HepG2 (cell line): ENCODE results near the gene CCDC74A. TPM values are rescaled to one million over a fixed set of nuclear protein-coding genes. Genes with fewer than 3 reads are reported as not detected.
A peak's percentile ranks its signal among the peaks of the same experiment; 100 is the strongest.

Experiments
- ARNT ChIP-seq: fragments of 450-650 bp; IDR thresholded peaks from 2 replicates; pipeline ENCODE4 v1.6.1; 2017
- CREM ChIP-seq, 2 experiments: sonication (generic) in 1 of 2; formaldehyde crosslinking in 1 of 2; IDR thresholded peaks; 2 replicates each; pipeline versions ENCODE4 v1.4.0 to v1.6.1; 2016 to 2020; ENCODE audit warnings: antibody characterized with exemption in 1 of 2, mild to moderate bottlenecking in 1 of 2, missing genetic modification reagents in 1 of 2
- GMEB1 ChIP-seq: sonication (generic); formaldehyde crosslinking; IDR thresholded peaks from 2 replicates; pipeline ENCODE4 v1.5.1; 2020; ENCODE audit warnings: missing genetic modification reagents, mild to moderate bottlenecking, borderline replicate concordance
- HBP1 ChIP-seq: IDR thresholded peaks from 2 replicates; pipeline ENCODE4 v1.6.1; 2016; ENCODE audit warnings: low read depth, control low read depth
- HDAC2 ChIP-seq: sonication (generic); formaldehyde crosslinking; IDR thresholded peaks from 2 replicates; pipeline ENCODE4 v1.4.0; 2020; ENCODE audit warnings: missing genetic modification reagents
- LCORL ChIP-seq, 2 experiments: fragments of 450-650 bp in 1 of 2; sonication (generic) in 1 of 2; formaldehyde crosslinking in 1 of 2; IDR thresholded peaks; 2 replicates each; pipeline versions ENCODE4 v1.5.0 to v1.6.1; 2017 to 2020; ENCODE audit warnings: antibody characterized with exemption in 1 of 2, missing genetic modification reagents in 1 of 2
- MYNN ChIP-seq: sonication (generic); formaldehyde crosslinking; IDR thresholded peaks from 2 replicates; pipeline ENCODE4 v1.4.0; 2020; ENCODE audit warnings: mild to moderate bottlenecking, low read depth, missing genetic modification reagents
- NR2C2 ChIP-seq: sonication (generic); formaldehyde crosslinking; IDR thresholded peaks from 2 replicates; pipeline ENCODE4 v1.4.0; 2020; ENCODE audit warnings: missing genetic modification reagents, mild to moderate bottlenecking, moderate library complexity, borderline replicate concordance
- PPARG ChIP-seq: conservative IDR thresholded peaks from 2 replicates; pipeline ENCODE4 v1.6.1; 2016; ENCODE audit warnings: missing biosample characterization, missing genetic modification reagents
- YY1 ChIP-seq: IDR thresholded peaks from 2 replicates; pipeline ENCODE4 v1.6.1; 2011; ENCODE audit warnings: low read length, low read depth, moderate library complexity, mild to moderate bottlenecking; ENCODE audit not compliant: insufficient read depth, insufficient replicate concordance
- ZFP36L1 ChIP-seq: sonication (generic); formaldehyde crosslinking; IDR thresholded peaks from 2 replicates; pipeline ENCODE4 v1.8.0; 2022; ENCODE audit warnings: mild to moderate bottlenecking, missing genetic modification reagents, moderate library complexity
- ZNF670 ChIP-seq: sonication (generic); formaldehyde crosslinking; IDR thresholded peaks from 2 replicates; pipeline ENCODE4 v1.8.0; 2022; ENCODE audit warnings: mild to moderate bottlenecking, missing genetic modification reagents, borderline replicate concordance
- ZNF790 ChIP-seq: sonication (generic); formaldehyde crosslinking; IDR thresholded peaks from 2 replicates; pipeline ENCODE4 v1.8.0; 2022; ENCODE audit warnings: missing genetic modification reagents, mild to moderate bottlenecking, borderline replicate concordance
- polyA plus RNA-seq, 8 experiments: library from polyadenylated mRNA; depleted of rRNA in 3 of 8; stranded (reverse) in 7 of 8; unstranded in 1 of 8; fragments of >200 nt; fragmentation: Illumina TruSeq in 4 of 8; extraction: Trizol in 4 of 8; gene quantifications; 2 replicates each; pipeline versions ENCODE4 v1.2.1 to v1.2.3, GENCODE V29; 2011 to 2016; ENCODE audit warnings: low read depth in 4 of 8, missing spikeins in 1 of 8, mixed read lengths in 1 of 8; ENCODE audit not compliant: insufficient read depth in 1 of 8
- total RNA-seq, 5 experiments: library from RNA; depleted of rRNA; stranded (reverse); fragments of >200 nt; fragmentation: Illumina TruSeq; extraction: Trizol; gene quantifications; 2 replicates each; pipeline ENCODE4 v1.2.3, GENCODE V29; 2016; ENCODE audit warnings: low read depth in 1 of 5
- TF ChIP-seq, protein P1 (sequence below): sonication (generic); formaldehyde crosslinking; IDR thresholded peaks from 2 replicates; pipeline ENCODE4 v1.4.0; 2020; ENCODE audit warnings: mild to moderate bottlenecking, missing genetic modification reagents
- TF ChIP-seq, protein P2 (sequence below), 2 experiments: sonication (generic) in 1 of 2; formaldehyde crosslinking in 1 of 2; IDR thresholded peaks; 2 replicates each; pipeline versions ENCODE4 v1.6.1 to v1.9.0; 2014 to 2022; ENCODE audit warnings: antibody characterized with exemption in 1 of 2, borderline replicate concordance in 1 of 2, inconsistent platforms in 1 of 2, low read depth in 1 of 2, missing genetic modification reagents in 1 of 2
- TF ChIP-seq, protein P3 (sequence below): sonication (generic); formaldehyde crosslinking; IDR thresholded peaks from 2 replicates; pipeline ENCODE4 v1.8.1; 2023; ENCODE audit warnings: missing genetic modification reagents, inconsistent platforms, borderline replicate concordance

CCDC74A gene
- total and polyA plus RNA-seq, 2 of the 13 experiments (the other 11 are each of a cell fraction or from before 2014, with no cell fraction given) = 0.15 to 0.17 TPM

DNA sequence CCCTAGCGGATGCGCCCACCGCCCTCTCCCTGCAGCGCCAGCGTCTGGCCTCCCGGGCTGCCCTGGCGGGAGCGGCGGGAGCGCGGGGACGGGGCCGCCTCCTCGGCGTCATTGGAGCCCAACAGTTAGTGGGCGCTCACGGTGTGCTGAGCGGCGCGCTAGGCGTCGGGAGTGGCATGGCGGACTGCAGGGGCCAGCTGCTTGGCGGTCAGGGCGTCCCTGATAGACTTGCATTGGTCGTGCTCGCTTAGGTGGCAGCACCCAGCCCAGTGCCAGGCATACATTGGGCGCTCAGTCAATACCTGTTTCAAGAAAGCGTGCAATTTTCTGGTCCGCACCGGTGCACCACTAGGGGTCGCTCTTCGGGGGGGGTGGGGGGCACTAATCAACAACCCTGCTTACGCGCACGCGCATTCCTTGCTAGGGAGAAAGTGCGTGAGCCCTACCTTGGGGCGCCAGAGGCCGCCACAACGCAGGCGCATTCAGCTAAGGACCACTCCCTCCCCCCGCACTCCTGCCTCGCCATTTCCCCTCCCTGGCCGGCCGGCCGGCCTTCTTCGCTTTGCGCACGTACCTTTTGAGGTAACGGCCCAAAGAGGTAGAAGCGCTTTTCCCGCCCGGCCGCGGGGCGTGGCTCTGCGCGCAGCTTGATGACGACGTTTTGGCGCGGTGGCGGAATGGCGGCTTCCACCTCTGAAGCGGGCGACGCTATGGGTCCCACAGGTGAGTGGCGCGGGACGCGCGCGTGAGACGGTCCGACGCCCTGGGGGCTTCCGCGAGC is 35.1 kb upstream of the CCDC74A start (continued):
- TF ChIP-seq, protein P1, sequence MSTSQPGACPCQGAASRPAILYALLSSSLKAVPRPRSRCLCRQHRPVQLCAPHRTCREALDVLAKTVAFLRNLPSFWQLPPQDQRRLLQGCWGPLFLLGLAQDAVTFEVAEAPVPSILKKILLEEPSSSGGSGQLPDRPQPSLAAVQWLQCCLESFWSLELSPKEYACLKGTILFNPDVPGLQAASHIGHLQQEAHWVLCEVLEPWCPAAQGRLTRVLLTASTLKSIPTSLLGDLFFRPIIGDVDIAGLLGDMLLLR (CRISPR knock-in tag) = peak; percentile 76
- TF ChIP-seq MYNN (CRISPR knock-in tag) (no peak), NR2C2 (CRISPR knock-in tag) (peak; percentile 67), CREM (IDR thresholded peaks at IDR 0.05) (peak; percentile 97), CREM (CRISPR knock-in tag; IDR thresholded peaks at IDR 0.05) (peak; percentile 77; the same call in 1 of the 2 replicates), YY1 (peak; percentile 94), ZNF670 (CRISPR knock-in tag) (peak; percentile 36; the same call in 1 of the 2 replicates), GMEB1 (CRISPR knock-in tag) (peak; percentile 80), ZNF790 (peak; percentile 80; the same call in 1 of the 2 replicates), ARNT (no peak), ZFP36L1 (peak; percentile 63; the same call in 1 of the 2 replicates), LCORL (IDR thresholded peaks at IDR 0.05) (no peak), LCORL (CRISPR knock-in tag; IDR thresholded peaks at IDR 0.05) (peak; percentile 92), HBP1 (CRISPR knock-in tag) (0 out of 2 replicates have a peak, but pooled peaks have one; percentile 49), PPARG (CRISPR knock-in tag) (no peak), HDAC2 (peak; percentile 62)
- TF ChIP-seq, protein P2, sequence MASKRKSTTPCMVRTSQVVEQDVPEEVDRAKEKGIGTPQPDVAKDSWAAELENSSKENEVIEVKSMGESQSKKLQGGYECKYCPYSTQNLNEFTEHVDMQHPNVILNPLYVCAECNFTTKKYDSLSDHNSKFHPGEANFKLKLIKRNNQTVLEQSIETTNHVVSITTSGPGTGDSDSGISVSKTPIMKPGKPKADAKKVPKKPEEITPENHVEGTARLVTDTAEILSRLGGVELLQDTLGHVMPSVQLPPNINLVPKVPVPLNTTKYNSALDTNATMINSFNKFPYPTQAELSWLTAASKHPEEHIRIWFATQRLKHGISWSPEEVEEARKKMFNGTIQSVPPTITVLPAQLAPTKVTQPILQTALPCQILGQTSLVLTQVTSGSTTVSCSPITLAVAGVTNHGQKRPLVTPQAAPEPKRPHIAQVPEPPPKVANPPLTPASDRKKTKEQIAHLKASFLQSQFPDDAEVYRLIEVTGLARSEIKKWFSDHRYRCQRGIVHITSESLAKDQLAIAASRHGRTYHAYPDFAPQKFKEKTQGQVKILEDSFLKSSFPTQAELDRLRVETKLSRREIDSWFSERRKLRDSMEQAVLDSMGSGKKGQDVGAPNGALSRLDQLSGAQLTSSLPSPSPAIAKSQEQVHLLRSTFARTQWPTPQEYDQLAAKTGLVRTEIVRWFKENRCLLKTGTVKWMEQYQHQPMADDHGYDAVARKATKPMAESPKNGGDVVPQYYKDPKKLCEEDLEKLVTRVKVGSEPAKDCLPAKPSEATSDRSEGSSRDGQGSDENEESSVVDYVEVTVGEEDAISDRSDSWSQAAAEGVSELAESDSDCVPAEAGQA (IDR thresholded peaks at IDR 0.05; ENCODE audit: low read depth) = peak; percentile 96
- TF ChIP-seq, protein P2 (CRISPR knock-in tag; IDR thresholded peaks at IDR 0.05; ENCODE audit: borderline replicate concordance) = no peak
- TF ChIP-seq, protein P3, sequence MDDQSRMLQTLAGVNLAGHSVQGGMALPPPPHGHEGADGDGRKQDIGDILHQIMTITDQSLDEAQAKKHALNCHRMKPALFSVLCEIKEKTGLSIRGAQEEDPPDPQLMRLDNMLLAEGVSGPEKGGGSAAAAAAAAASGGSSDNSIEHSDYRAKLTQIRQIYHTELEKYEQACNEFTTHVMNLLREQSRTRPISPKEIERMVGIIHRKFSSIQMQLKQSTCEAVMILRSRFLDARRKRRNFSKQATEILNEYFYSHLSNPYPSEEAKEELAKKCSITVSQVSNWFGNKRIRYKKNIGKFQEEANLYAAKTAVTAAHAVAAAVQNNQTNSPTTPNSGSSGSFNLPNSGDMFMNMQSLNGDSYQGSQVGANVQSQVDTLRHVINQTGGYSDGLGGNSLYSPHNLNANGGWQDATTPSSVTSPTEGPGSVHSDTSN (CRISPR knock-in tag) = peak; percentile 30; the same call in 1 of the 2 replicates
